GM13976 (cell line): ENCODE data around the gene CATSPER3.
A peak's percentile ranks its signal among the peaks of the same experiment; 100 is the strongest.

Experiments used
- DNase-seq: peaks from one replicate; pipeline ENCODE4 v3.0.0; 2012; ENCODE audit warnings: low spot score
- CTCF ChIP-seq: IDR thresholded peaks from 2 replicates; pipeline ENCODE4 v1.5.1; 2012; ENCODE audit warnings: borderline replicate concordance, mild to moderate bottlenecking; ENCODE audit not compliant: insufficient read depth; ENCODE audit errors: extremely low read depth, missing control alignments, control extremely low read depth
- in situ Hi-C: fragments of 300-500 bp; cut with MboI; formaldehyde crosslinking; loops from one replicate; pipeline ENCODE4 v1.12.0; 2022; ENCODE audit warnings: low sequenced_read_pairs, mixed read lengths, inconsistent platforms; ENCODE audit not compliant: unreplicated experiment

Gene CATSPER3

DNA sequence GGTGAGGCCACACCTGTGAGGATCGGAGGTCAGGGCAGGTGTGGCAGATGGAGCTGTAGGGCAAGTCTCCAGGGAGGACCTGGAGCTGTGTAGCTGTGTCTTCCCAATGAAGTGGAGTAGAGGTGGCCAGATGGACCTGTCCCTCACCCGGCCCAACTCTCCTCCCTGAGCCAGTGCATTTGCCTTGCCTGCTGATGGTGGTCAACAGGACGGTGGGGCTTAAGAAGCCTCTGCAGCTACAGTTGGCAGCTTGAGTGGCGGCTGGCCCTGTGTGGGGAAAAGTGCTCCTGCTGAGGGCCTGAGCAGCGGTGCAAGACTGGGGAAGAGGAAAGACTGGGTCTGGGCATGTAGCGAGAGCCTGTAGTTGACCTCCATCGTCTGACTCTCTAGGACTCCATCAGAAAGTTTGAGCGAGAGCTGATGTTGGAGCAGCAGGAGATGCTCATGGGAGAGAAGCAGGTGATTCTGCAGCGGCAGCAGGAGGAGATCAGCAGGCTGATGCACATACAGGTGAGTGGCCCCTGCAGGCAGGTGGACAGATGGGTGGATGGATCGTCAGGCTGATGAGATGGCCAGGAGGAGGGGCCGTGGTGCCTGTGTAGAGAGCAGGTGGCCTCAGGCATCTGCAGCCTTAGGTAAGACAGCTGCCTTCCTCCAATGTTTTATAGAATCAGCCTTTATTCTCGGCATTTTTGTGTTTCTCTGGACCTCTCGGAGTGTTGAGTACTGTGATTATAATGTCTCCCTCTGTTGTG, 41.5 kb downstream of the CATSPER3 start:
- in situ Hi-C loops, result no loop called here
- peak; percentile 20 for DNase-seq
- no peak for TF ChIP-seq CTCF

- no peak for DNase-seq
- TF ChIP-seq CTCF, result no peak
- in situ Hi-C loops, result no loop called here
Measured at GRCh38 chr5:135009736-135010501, 42.2 kb downstream of the CATSPER3 start.

DNA sequence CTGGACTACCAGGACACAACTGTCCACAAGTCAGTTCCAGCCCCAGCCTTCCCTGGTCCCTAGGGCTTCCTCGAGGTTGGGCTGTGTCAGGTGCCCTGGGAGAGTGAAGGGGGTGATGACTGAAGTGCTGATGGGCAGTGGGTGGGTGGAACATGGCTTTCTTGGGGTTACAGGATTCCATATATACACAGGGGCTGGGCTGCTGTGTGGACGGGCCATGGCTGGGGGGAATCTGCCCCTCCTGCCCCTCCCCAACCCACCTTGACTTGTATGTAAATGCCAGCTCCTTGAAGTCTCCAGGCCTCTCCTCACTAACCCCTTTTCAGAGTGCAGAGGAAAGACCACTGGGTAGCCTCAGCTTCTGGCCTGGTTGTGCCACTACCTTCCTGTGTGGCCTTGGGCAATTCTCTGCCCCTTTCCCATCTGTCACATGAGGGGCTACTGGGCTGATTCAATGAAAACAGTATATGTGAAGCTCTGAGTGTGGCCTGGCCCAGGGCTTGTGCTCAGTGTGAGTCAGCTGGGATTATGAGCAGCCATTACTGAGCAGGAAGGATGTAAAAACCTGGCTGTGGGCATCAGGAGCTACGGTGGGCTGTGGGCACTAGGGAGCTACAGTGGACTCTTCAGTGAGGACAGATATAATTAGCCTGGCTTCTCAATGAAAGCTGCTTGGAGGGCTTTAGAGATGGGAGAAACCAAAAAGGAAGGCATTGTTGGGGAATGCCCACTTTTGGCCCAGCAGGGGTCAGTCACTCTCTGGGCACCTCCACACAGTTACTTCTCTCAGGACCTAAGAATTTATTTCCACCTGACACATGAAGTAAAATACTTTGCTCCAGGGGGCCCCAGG, 43.0 kb downstream of the CATSPER3 start:
- no peak for DNase-seq
- in situ Hi-C loops, result no loop called here
- TF ChIP-seq CTCF, result no peak

DNA sequence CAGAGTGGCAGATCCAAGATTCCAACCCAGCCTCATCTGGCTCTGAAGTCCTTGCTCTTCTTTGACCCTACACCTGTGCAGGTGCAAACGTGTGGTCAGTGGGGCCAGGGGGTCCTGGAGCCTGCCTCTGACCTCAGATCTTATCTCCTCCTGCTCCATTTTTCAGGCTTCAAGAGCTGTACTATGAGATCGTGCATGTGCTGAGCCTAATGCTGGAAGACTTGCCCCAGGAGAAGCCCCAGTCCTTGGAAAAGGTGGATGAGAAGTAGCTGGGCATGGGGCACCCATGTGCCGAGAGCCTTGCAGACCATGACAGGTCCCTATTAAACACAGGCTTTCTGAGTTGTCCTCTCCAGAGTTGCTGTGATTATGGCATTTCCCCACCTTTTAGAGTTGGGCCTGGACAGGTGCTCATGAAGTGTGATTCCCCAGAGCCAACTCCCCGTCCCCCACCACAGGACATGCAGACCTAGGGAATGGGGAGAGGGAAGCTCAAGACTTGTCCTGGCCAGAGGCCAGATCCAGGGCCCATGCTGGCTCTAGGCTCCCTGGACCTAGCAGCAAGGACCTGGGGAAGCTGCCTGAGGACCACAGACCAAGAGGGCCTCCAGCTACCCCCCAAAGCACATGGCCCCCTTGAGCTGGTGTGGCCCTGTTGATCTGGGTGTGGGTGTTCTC, 43.8 kb downstream of the CATSPER3 start:
- no peak for TF ChIP-seq CTCF
- in situ Hi-C loops, result no loop called here
- DNase-seq, result no peak

DNA sequence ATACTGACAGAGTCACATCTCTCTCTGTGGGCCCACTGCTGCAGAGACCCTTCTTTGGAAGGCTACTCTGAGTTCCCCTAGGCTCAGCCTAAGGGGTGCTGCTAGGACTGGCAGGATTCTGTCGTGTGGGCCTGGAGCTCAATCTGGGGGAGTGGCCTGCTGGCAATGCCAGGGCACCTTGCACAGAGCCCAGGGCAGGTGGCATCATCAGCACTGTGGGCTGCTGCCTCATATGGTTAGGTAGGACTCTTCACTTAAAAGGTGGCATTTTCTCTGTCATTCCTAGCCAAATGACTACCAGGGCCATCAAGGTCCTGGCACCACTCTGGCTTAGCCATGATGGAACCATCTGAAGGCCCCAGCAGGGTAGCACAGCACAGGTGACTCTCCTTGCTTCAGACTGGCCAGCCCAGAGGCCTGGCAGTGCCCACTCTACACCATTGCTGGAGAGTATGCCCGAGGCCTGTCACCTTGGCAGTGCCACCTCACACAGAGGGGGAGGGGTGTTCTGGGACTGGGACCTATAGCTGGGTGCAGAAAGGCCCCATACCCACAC, 44.4 kb downstream of the CATSPER3 start:
- no peak for DNase-seq
- no peak for TF ChIP-seq CTCF
- in situ Hi-C loops, result no loop called here

- no peak for TF ChIP-seq CTCF
- in situ Hi-C loops, result no loop called here
- no peak for DNase-seq
Measured at GRCh38 chr5:135012951-135013391, 45.3 kb downstream of the CATSPER3 start.
